Psoas muscle (tissue), 8 donors: ENCODE data around the gene ITGAL. TPM values are rescaled to one million over a fixed set of nuclear protein-coding genes. Genes with fewer than 3 reads are reported as not detected.

ENCODE experiments used
- ATAC-seq, 4 donors: fragments of 200-7000 bp; cut with Tn5 transposase; one replicate each; pipeline ENCODE4 v1.9.1; 2020; ENCODE audit warnings: moderate library complexity in 3 of 4, mild to moderate bottlenecking in 2 of 4
- DNase-seq, 2 donors: peaks; one replicate each; pipeline ENCODE4 v3.0.0-alpha.2; 2020
- H3K27ac ChIP-seq: fragments of 200-600 bp; one replicate; pipeline ENCODE4 v1.8.0; 2022
- H3K27me3 ChIP-seq, 3 donors: fragments of 200-600 bp in 1 of 3; one replicate each; pipeline versions ENCODE4 v1.6.1 to v1.8.0; 2013 to 2022; ENCODE audit warnings: low read length in 2 of 3, mild to moderate bottlenecking in 2 of 3, moderate library complexity in 1 of 3; ENCODE audit not compliant: insufficient read depth in 3 of 3
- H3K36me3 ChIP-seq, 2 donors: fragments of 200-600 bp in 1 of 2; one replicate each; pipeline versions ENCODE4 v1.6.1 to v1.8.0; 2013 to 2022; ENCODE audit warnings: low read depth in 1 of 2, mild to moderate bottlenecking in 1 of 2, moderate library complexity in 1 of 2; ENCODE audit not compliant: insufficient read depth in 1 of 2
- H3K4me1 ChIP-seq: fragments of 200-600 bp; one replicate; pipeline ENCODE4 v1.8.0; 2022
- H3K4me3 ChIP-seq: fragments of 200-600 bp; one replicate; pipeline ENCODE4 v1.8.0; 2022; ENCODE audit warnings: mild to moderate bottlenecking
- H3K9me3 ChIP-seq: fragments of 200-600 bp; one replicate; pipeline ENCODE4 v1.8.0; 2022
- WGBS, 3 donors: extraction: QIAGEN DNeasy Blood & Tissue Kit; methylation state at CpG; one replicate each; pipeline versions ENCODE4 v1.1.6 to v1.1.7; 2013; 5-methylcytosine and 5-hydroxymethylcytosine counted together
- intact Hi-C, 2 donors: fragments of 100-400 bp; cut with DNase I; formaldehyde crosslinking; loops; one replicate each; pipeline versions ENCODE4 v1.11.0 to v1.14.2; 2022
- polyA plus RNA-seq, 3 donors: library from polyadenylated mRNA; stranded (reverse); fragments of 200-250 nt; gene quantifications; one replicate each; pipeline ENCODE4 v1.2.3, GENCODE V29; 2013
- total RNA-seq, 4 donors: library from RNA; stranded (reverse); fragmentation: NEBNext Ultra II Directional in 2 of 4; extraction: Animal tissue kit (Norgen Biotek cat#: 25700) in 2 of 4; gene quantifications; one replicate each; pipeline versions ENCODE4 v1.2.1 to v1.2.4, GENCODE V29; 2021 to 2023
- TF ChIP-seq, protein P1 (sequence below): fragments of 200-600 bp; IDR thresholded peaks from one replicate; pipeline ENCODE4 v1.8.0; 2022; ENCODE audit warnings: antibody characterized with exemption
- donor health status: healthy with polysubstance abuse.
- donor health status: DM: no; HTN: no; CAD: no; lungs with moderate emphysema.
- donor health status: Bipolar disorder and iron deficiency.
- donor health status: healthy.
- donor health status: DM: yes; HTN: yes; CAD: no.
- donor health status: DM: no; HTN: no; CAD: no.
- donor health status: DM: no; HTN: no; CAD: no.
- donor health status: DM: yes; HTN: yes; CAD: no.

The ITGAL gene
- total and polyA plus RNA-seq, 7 donors: 0.21 to 3.0 (median 1.1) TPM

DNA sequence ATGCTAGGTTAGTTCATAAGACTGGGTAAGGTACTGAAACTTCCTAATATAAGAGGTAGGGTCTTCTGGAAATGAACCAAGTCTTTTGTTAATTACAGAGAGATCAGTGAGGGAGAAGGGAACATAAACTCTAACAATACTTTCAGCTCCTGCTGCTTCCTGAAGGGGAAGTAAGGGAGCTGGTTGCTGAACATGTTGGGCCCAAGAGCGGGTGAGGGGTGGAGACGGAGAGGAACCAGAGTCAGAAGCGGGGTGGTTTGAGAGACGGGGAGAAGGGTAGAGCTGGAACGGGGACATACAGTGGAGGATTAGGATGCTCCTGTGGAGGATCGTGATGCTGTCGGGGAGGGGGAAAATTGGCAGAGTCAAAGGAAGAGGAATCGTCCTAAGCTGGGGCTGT is 73.6 kb downstream of the ITGAL start:
- WGBS, 3 donors: 68 to 81% (median 75%) methylated on average over 8 of the region's 8 CpGs
- H3K27me3 ChIP-seq: no peaks in the 10 kb centered on the region
- intact Hi-C loops: no loop called here
- no peak overlapping the region for H3K27ac ChIP-seq
- H3K36me3 ChIP-seq: no peaks in the 10 kb centered on the region
- no peaks in the 10 kb centered on the region for H3K9me3 ChIP-seq
- H3K4me1 ChIP-seq: peaks cover 5% of the 10 kb centered on the region
- no peak overlapping the region for H3K4me3 ChIP-seq
- ATAC-seq (no peak), DNase-seq (no peak)
- TF ChIP-seq, protein P1, sequence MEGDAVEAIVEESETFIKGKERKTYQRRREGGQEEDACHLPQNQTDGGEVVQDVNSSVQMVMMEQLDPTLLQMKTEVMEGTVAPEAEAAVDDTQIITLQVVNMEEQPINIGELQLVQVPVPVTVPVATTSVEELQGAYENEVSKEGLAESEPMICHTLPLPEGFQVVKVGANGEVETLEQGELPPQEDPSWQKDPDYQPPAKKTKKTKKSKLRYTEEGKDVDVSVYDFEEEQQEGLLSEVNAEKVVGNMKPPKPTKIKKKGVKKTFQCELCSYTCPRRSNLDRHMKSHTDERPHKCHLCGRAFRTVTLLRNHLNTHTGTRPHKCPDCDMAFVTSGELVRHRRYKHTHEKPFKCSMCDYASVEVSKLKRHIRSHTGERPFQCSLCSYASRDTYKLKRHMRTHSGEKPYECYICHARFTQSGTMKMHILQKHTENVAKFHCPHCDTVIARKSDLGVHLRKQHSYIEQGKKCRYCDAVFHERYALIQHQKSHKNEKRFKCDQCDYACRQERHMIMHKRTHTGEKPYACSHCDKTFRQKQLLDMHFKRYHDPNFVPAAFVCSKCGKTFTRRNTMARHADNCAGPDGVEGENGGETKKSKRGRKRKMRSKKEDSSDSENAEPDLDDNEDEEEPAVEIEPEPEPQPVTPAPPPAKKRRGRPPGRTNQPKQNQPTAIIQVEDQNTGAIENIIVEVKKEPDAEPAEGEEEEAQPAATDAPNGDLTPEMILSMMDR: no peak

DNA sequence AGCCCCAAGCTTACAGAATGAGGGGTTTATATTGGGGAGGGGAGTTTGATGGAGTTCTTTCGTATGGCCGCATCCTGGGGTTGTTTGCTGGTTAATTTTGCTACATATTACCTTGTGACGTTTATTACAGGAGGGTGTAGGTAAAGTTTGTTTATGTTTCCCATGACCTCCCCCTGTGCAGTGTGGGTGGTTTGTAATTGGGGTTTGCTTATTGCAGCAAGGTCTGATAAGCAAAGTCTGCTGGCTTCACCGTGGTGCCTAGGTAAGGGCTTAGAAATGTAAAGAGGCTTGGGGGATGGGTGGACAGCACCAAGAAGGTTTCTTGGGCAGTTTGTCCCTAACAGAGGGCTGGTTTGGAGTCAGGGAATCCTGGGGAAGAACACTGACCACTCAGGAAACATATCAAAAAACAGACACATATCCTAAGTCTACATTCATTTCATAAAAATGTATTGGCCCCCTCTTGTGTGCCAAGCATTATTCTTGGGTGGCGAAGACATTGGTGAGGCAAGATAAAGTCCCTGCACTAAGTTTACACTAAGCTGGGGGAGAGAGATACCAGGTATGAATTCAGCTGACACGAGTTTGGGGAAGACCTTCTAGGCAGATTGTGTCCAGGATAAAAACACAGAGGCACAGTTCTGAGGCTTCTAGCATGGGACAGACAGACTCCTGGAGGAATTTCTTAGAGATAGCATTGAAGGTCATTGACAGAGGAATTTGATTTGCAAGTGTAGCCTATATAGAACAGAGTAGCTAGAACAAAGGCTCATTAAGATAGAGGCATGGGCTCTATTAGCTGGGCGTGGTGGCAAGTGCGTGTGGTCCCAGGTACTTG is 76.1 kb downstream of the ITGAL start:
- no peak overlapping the region for H3K27ac ChIP-seq
- peaks cover 10% of the 10 kb centered on the region for H3K4me1 ChIP-seq
- ATAC-seq: peak in 1 of 4 donors; percentile 9
- no peak overlapping the region for H3K4me3 ChIP-seq
- intact Hi-C loops: no loop called here
- TF ChIP-seq, protein P1: no peak
- 81 to 83% (median 83%) methylated on average over 8 of the region's 8 CpGs for WGBS, 3 donors
- DNase-seq: no peak
- peaks cover 0 to 10% of the 10 kb centered on the region in 2 donors for H3K36me3 ChIP-seq
- no peaks in the 10 kb centered on the region for H3K27me3 ChIP-seq
- no peaks in the 10 kb centered on the region for H3K9me3 ChIP-seq

DNA sequence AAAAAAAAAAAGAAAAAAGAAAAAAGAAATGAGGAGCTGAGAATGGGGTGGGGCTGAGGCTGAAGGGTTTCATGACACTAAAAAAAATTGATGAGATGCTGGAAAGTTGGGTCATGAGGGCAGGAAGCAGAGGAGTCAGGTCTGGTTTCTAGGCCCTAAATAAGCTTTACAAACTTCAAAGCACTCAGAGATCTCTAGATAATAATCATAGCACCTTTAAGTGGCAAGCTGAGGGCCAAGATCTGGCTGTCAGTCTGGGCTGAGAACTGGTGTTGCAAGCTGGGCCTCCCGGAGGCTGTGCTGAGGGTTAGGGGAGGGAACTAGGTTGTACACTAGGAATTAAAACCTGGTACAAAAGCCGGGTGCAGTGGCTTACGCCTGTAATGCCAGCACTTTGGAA is 79.2 kb downstream of the ITGAL start:
- Histone ChIP-seq H3K27ac (peak overlapping the region; percentile 41), H3K9me3 (no peaks in the 10 kb centered on the region), H3K27me3 (no peaks in the 10 kb centered on the region), H3K4me3 (no peak overlapping the region), H3K4me1 (peaks cover 30% of the 10 kb centered on the region), H3K36me3 (peaks cover 0 to 30% of the 10 kb centered on the region in 2 donors)
- no peak for ATAC-seq
- 34 to 61% (median 55%) methylated on average over 3 of the region's 3 CpGs for WGBS, 3 donors
- TF ChIP-seq, protein P1: no peak
- no peak for DNase-seq
- intact Hi-C loops: no loop called here

DNA sequence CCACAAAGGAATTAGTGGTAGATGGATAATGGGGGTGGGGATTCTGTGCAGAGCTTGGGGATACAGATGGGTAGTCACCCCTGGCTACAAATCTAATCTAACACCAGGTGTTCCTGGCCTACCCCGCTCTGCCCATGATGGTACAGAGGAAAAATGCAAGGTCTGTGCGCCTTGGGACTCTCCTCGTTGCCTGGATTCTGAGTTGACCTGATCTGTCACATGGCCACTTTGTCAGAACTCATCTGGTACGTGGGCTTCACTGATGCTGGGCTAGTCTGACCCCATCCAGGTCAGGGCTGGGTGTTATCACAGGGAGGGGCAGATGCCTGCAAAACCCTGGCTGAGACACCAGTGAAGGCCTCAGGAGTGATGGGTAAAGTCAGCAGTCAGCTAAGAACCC is 80.4 kb downstream of the ITGAL start:
- H3K4me1 ChIP-seq: peaks cover 36% of the 10 kb centered on the region
- WGBS, 3 donors: 79 to 90% (median 84%) methylated on average over 4 of the region's 4 CpGs
- H3K36me3 ChIP-seq: peaks cover 0 to 30% of the 10 kb centered on the region in 2 donors
- H3K27ac ChIP-seq: peak overlapping the region; percentile 41
- TF ChIP-seq, protein P1: no peak
- intact Hi-C loops: no loop called here
- no peaks in the 10 kb centered on the region for H3K27me3 ChIP-seq
- ATAC-seq (no peak), DNase-seq (no peak)
- no peak overlapping the region for H3K4me3 ChIP-seq
- no peaks in the 10 kb centered on the region for H3K9me3 ChIP-seq
